MG63 (cell line): ENCODE measurements around the gene AK5. TPM values are rescaled to one million over a fixed set of nuclear protein-coding genes. Genes with fewer than 3 reads are reported as not detected.

ENCODE experiments used
- DNase-seq: peaks from one replicate; pipeline ENCODE4 v3.0.0-alpha.2; 2020
- H3K27me3 ChIP-seq: fragments of 250-450 bp; sonication (Bioruptor Pico); 2 replicates; pipeline ENCODE4 v1.5.1; 2020; ENCODE audit warnings: mild to moderate bottlenecking, moderate library complexity
- H3K36me3 ChIP-seq: fragments of 250-450 bp; sonication (Bioruptor Pico); 2 replicates; pipeline ENCODE4 v1.5.1; 2020; ENCODE audit warnings: mild to moderate bottlenecking, moderate library complexity
- H3K4me3 ChIP-seq: fragments of 250-450 bp; sonication (Bioruptor Pico); 2 replicates; pipeline ENCODE4 v1.5.1; 2020; ENCODE audit warnings: mild to moderate bottlenecking, moderate library complexity
- H3K9me3 ChIP-seq: fragments of 250-450 bp; sonication (Bioruptor Pico); 2 replicates; pipeline ENCODE4 v1.5.1; 2020; ENCODE audit warnings: mild to moderate bottlenecking, moderate library complexity
- total RNA-seq: library from RNA; depleted of rRNA; stranded (reverse); fragments of >200 nt; shearing (Covaris generic); gene quantifications from 2 replicates; pipeline ENCODE4 v1.2.3, GENCODE V29; 2014; ENCODE audit warnings: low replicate concordance; rRNA removed

The AK5 gene
- 10.9 and 26.7 TPM in 2 replicates for total RNA-seq

GRCh38 chr1:77281491-77282186 lies at the start of gene AK5:
Gene AK5 (plus strand): TSS chr1:77282019. CDS start chr1:77282314, 295 bp downstream.
- H3K27me3 ChIP-seq, result no peaks in the 10 kb centered on the region; the same call in 1 of the 2 replicates
- no peaks in the 10 kb centered on the region for H3K9me3 ChIP-seq
- peak within 1 kb of the TSS; percentile 65 for H3K4me3 ChIP-seq
- peak; percentile 65 for DNase-seq
- no peaks in the 10 kb centered on the region for H3K36me3 ChIP-seq

GRCh38 chr1:77232829-77233228 lies 49.0 kb upstream of the AK5 start:
- Histone ChIP-seq H3K36me3 (no peaks in the 10 kb centered on the region), H3K9me3 (peaks cover 3% of the 10 kb centered on the region; the same call in 1 of the 2 replicates), H3K27me3 (no peaks in the 10 kb centered on the region), H3K4me3 (no peak overlapping the region)
- DNase-seq, result no peak

GRCh38 chr1:77234096-77234495 lies 47.7 kb upstream of the AK5 start:
- H3K36me3 ChIP-seq, result no peaks in the 10 kb centered on the region

DNA sequence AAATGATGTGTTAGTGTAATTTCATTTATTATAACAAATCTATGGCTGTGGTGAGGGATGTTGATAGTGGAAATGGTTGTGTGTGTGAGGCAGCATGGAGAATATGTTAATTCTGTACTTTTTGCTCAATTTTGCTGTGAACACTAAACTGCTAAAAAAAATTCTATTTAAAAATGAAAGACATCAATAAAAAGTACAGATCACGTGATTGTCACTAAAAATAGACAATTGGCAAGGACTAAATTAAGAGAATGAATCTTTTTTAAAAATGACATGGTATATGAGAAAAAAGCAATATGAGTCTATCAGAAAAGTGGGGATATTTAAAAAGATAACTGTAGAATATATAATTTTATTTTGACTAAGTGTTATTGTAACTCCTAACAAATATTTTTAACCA lies 46.9 kb upstream of the AK5 start:
- H3K36me3 ChIP-seq, result no peaks in the 10 kb centered on the region
- no peak for DNase-seq
- no peak overlapping the region for H3K4me3 ChIP-seq
- H3K27me3 ChIP-seq, result no peaks in the 10 kb centered on the region
- peaks cover 3% of the 10 kb centered on the region; the same call in 1 of the 2 replicates for H3K9me3 ChIP-seq

More at GRCh38 chr1:77234096-77234495, 47.7 kb upstream of the AK5 start:
- Histone ChIP-seq H3K27me3 (no peaks in the 10 kb centered on the region), H3K9me3 (peaks cover 3% of the 10 kb centered on the region; the same call in 1 of the 2 replicates), H3K4me3 (no peak overlapping the region)
- no peak for DNase-seq

DNA sequence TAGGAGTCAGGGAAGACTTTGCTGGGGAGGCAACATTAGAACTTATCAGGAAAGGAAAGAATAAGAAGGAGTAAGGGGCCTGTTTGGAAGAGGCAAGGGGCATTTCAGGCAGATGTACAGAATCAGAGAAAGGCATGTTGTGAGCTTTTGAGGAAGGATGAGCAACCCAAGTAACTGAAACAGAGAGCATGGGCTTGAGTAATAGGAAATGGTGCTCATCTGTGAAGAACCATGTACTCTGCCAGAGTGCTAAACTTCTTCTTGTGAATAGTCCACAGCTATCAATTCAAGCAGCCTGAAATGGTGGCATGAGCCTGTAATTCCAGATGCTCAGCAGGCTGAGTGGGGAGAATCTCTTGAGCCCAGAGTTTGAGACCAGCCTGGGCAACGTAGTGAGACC lies 43.4 kb upstream of the AK5 start:
- DNase-seq, result no peak
- H3K9me3 ChIP-seq, result peaks cover 2% of the 10 kb centered on the region; the same call in 1 of the 2 replicates
- H3K4me3 ChIP-seq, result no peak overlapping the region
- no peaks in the 10 kb centered on the region for H3K27me3 ChIP-seq
- no peaks in the 10 kb centered on the region for H3K36me3 ChIP-seq

DNA sequence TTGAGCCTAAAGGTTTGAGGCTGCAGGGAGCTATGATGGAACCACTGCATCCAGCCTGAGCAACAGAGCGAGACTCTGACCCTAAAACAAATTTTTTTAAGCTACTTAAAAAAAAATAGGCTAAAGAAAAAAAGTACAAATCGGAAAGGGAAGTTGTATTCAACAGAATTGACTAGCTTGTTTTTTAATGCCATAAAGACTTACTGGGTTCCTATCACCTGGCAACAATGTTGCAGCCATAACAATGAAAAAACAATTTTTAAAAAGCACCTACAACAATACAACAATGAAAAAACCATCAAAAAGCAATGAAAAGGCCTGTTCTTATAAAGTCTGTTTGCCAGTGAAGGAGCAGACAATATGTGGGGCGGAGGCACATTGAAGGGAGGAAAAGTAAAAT lies 42.5 kb upstream of the AK5 start:
- H3K9me3 ChIP-seq, result peaks cover 3% of the 10 kb centered on the region
- H3K4me3 ChIP-seq, result no peak overlapping the region
- H3K36me3 ChIP-seq, result no peaks in the 10 kb centered on the region
- DNase-seq, result no peak
- no peaks in the 10 kb centered on the region for H3K27me3 ChIP-seq

DNA sequence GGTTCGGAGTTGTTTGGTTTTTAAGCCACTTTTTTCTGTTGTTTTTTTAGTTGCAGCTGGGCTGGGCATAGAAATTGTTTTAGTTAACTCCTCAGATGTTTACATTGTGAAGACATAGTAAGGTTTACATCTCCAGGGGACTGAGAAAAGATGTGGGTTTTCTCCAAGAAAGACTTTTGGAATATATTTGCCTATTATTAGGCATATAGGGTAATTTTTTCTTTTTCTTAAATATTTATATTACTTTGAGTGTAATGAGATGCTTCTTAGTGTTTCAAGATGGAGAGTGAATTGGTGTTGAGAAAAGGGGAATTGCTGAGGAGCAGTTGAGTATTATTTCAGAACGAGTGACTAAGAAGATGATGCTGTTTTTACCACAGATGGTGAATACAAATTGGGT lies 36.0 kb upstream of the AK5 start:
- H3K36me3 ChIP-seq, result no peaks in the 10 kb centered on the region
- H3K4me3 ChIP-seq, result no peak overlapping the region
- H3K9me3 ChIP-seq, result peaks cover 20% of the 10 kb centered on the region
- H3K27me3 ChIP-seq, result no peaks in the 10 kb centered on the region
- no peak for DNase-seq

- H3K4me3 ChIP-seq, result no peak overlapping the region
- H3K27me3 ChIP-seq, result no peaks in the 10 kb centered on the region
- DNase-seq, result no peak
- H3K36me3 ChIP-seq, result no peaks in the 10 kb centered on the region
- peaks cover 15% of the 10 kb centered on the region for H3K9me3 ChIP-seq
Measured at GRCh38 chr1:77250126-77250525, 31.7 kb upstream of the AK5 start.

DNA sequence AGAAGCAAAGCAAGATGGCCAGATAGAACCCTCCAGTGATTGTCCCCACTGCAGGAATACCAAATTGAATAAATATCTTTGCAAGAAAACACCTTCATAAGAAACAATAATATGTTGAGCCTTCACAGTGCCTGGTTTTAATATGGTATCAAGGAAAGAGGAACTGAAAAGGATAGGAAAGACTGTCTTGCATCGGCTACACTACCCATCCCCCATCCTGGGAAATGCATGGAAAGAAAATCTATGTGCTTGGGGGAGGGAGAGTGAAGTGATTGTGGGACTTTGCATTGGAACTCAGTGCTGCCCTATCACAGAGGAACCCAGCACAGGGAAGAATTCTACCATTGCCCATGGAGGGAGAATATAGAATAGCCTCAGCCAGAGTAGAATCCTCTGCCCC lies 28.6 kb upstream of the AK5 start:
- Histone ChIP-seq H3K36me3 (no peaks in the 10 kb centered on the region), H3K4me3 (no peak overlapping the region), H3K27me3 (no peaks in the 10 kb centered on the region), H3K9me3 (peaks cover 7% of the 10 kb centered on the region)
- no peak for DNase-seq

DNA sequence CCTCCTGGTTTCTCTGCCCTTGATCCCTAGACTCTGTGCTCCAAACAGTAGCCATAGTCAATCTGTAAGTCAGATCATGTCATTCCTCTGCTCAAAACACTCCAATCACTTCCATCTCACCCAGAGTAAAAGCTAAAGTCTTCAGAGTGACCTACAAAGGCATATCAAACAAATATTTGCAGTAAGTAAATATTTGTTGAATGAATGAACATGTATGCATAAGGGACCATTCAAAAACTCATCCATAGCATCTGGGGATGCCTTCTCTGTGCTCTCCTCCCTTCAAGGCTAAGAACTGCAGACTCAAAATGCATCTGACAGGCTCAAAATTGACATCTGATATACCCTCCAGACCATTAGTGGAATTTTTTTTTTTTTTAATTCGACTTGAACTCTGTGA lies 18.1 kb upstream of the AK5 start:
- H3K4me3 ChIP-seq, result no peak overlapping the region
- no peaks in the 10 kb centered on the region for H3K9me3 ChIP-seq
- H3K27me3 ChIP-seq, result no peaks in the 10 kb centered on the region
- DNase-seq, result no peak
- H3K36me3 ChIP-seq, result no peaks in the 10 kb centered on the region

DNA sequence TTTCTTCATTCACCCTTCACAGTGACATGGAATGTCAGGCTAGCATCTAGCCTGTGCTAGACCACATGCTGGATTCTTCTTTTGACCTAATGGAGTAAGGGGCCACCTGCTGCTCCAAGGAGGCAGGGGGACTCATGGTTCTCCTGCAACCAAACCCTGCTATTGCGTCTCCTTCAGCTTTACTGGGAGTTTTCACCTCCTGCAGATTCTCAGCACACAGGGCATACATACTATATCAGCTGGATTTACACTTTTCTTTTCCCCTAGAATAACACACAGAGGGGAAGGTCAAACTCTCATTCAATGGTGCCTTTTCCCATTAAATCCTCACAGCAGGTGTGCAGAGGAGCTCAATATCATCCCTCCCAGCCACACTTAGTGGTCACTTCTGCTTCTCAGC lies 16.6 kb upstream of the AK5 start:
- DNase-seq, result no peak
- Histone ChIP-seq H3K9me3 (no peaks in the 10 kb centered on the region), H3K36me3 (no peaks in the 10 kb centered on the region), H3K27me3 (no peaks in the 10 kb centered on the region), H3K4me3 (no peak overlapping the region)

DNA sequence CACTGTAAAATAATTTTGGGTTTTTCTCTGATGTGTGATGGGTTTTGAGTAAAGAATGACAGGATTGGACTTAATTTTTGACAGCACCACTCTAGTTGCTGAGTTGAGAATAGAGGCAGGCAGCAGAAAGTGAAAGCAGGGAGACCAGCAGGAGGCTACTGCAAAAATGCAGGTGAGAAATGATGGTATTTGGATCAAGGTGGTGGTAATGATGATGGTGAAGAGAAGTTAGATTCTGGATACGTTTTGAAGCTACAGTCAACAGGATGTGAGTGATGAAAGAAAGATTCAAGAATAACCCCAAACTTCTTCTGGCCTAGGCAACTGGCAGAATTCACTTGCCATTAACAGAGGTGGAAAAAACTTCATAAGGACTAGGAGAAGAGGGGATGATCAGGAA lies 14.8 kb upstream of the AK5 start:
- H3K36me3 ChIP-seq, result no peaks in the 10 kb centered on the region
- H3K9me3 ChIP-seq, result no peaks in the 10 kb centered on the region
- no peaks in the 10 kb centered on the region for H3K27me3 ChIP-seq
- no peak for DNase-seq
- no peak overlapping the region for H3K4me3 ChIP-seq

DNA sequence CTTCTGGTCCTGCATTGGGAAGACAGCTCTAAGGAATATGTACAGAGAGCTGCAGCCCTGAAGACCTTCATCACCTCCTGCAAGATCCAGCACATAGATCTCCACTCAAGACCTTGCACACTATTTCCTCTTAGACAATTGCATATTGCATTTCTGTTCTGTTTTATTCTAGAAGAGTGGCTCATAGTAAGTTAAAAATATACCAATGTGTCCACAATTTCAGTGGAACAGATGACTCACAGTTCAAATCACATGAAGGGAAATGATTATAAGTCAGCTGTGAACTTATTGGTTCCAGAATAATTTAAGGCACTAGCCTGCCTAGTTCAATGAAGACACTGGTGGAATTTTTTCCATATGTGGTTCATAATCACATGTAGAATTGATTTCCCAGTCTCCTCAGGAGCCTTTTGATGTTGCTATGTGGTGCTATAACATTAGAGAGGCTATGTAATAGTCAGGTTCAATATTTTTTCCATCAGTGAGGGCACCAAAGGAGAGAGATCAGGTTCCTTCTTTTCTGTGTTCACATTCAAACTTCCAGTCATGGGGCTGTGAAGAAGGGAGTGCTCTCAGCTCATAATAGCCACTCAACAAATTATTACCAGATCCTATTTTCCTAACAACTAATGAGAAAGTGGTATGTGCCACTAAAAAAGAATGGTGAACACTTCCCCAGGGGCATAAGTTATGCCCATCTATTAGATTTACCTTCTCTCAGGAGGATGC lies 9.8 kb upstream of the AK5 start:
- no peak for DNase-seq
- H3K36me3 ChIP-seq, result no peaks in the 10 kb centered on the region
- no peaks in the 10 kb centered on the region for H3K27me3 ChIP-seq
- H3K4me3 ChIP-seq, result no peak overlapping the region
- no peaks in the 10 kb centered on the region for H3K9me3 ChIP-seq

- Histone ChIP-seq H3K27me3 (no peaks in the 10 kb centered on the region), H3K9me3 (no peaks in the 10 kb centered on the region), H3K36me3 (no peaks in the 10 kb centered on the region), H3K4me3 (no peak overlapping the region)
- DNase-seq, result no peak
Measured at GRCh38 chr1:77273891-77274290, 7.9 kb upstream of the AK5 start.

DNA sequence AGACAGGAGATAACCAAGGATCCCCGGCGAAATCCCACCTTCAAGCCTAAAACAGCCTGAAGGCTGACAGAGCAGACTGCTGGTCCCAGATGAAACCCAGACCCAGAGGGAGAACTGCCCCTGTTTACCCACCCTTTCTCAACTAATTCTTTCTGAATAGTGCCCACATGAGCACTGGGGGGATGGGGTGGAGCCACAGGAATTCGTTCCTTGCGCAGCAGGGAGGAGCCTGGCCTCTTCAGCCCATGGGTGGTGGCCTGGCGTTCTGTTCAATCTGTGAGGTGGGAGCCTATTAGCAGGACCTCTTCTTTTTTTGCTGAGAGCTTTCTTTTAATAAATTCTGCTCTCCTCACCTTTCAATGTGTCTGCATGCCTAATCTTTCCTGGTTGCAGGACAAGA lies 6.6 kb upstream of the AK5 start:
- no peaks in the 10 kb centered on the region for H3K9me3 ChIP-seq
- DNase-seq, result no peak
- H3K27me3 ChIP-seq, result no peaks in the 10 kb centered on the region
- H3K36me3 ChIP-seq, result no peaks in the 10 kb centered on the region
- H3K4me3 ChIP-seq, result no peak overlapping the region

DNA sequence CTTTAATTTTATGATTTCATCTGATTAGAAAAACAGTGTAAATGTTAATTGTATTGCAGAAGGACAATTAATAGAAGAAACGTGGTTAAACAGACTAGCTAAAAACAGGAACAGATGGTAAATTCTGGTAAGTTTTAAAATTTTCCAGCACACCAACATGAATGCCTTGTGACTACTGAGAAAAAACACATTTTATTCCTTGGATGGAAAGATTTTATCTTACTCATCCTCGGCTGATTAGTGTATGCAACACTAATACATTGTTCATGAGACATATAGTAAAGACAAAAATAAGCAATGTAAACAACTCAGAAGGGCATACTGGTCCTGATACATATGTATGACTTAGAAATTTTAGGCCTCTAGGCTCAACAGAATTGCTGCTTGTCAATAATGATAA lies 4.9 kb upstream of the AK5 start:
- Histone ChIP-seq H3K4me3 (no peak overlapping the region), H3K36me3 (no peaks in the 10 kb centered on the region), H3K27me3 (no peaks in the 10 kb centered on the region), H3K9me3 (no peaks in the 10 kb centered on the region)
- no peak for DNase-seq

- no peak for DNase-seq
- Histone ChIP-seq H3K27me3 (no peaks in the 10 kb centered on the region; the same call in 1 of the 2 replicates), H3K9me3 (no peaks in the 10 kb centered on the region), H3K36me3 (no peaks in the 10 kb centered on the region), H3K4me3 (no peak overlapping the region)
Measured at GRCh38 chr1:77279929-77280328, 1.9 kb upstream of the AK5 start.

GRCh38 chr1:77280962-77281361 lies 857 bp upstream of the AK5 start:
- DNase-seq, result no peak
- Histone ChIP-seq H3K9me3 (no peaks in the 10 kb centered on the region), H3K4me3 (peak overlapping the region; percentile 65; the same call in 1 of the 2 replicates), H3K27me3 (no peaks in the 10 kb centered on the region; the same call in 1 of the 2 replicates), H3K36me3 (no peaks in the 10 kb centered on the region)
